Ovary (tissue), 9 donors: Measurements from ENCODE around the gene BCL2L15. TPM values are rescaled to one million over a fixed set of nuclear protein-coding genes. Genes with fewer than 3 reads are reported as not detected.
"Not testable (repeated sequence)": the region's sequence is repeated elsewhere in the genome, so short reads cannot be mapped to it uniquely, and the experiment has no call there.

ENCODE experiments used
- DNase-seq, 5 donors: peaks; one replicate each; pipeline ENCODE4 v3.0.0-alpha.2; 2019 to 2020
- H3K27ac ChIP-seq, 2 donors: fragments of 200-600 bp; one replicate each; pipeline versions ENCODE4 v1.5.1 to v1.8.0; 2019 to 2022
- H3K27me3 ChIP-seq: fragments of 200-600 bp; one replicate; pipeline ENCODE4 v1.8.0; 2022
- H3K36me3 ChIP-seq: fragments of 200-600 bp; sonication (generic); one replicate; pipeline ENCODE4 v1.5.1; 2019
- H3K4me1 ChIP-seq: one replicate; pipeline ENCODE4 v1.8.1; 2013; ENCODE audit warnings: mild to moderate bottlenecking, moderate library complexity; ENCODE audit not compliant: insufficient read depth
- H3K4me3 ChIP-seq: fragments of 200-600 bp; sonication (generic); one replicate; pipeline ENCODE4 v1.5.1; 2017
- H3K9me3 ChIP-seq, 2 donors: fragments of 200-600 bp in 1 of 2; sonication (generic) in 1 of 2; one replicate each; pipeline versions ENCODE4 v1.5.1 to v1.8.1; 2013 to 2019; ENCODE audit warnings: mild to moderate bottlenecking in 1 of 2, moderate library complexity in 1 of 2
- EP300 ChIP-seq: sonication (generic); formaldehyde crosslinking; IDR thresholded peaks from one replicate; pipeline ENCODE4 v1.6.1; 2017; ENCODE audit warnings: antibody characterized with exemption
- POLR2A ChIP-seq: fragments of 450-650 bp; IDR thresholded peaks from one replicate; pipeline ENCODE4 v1.6.1; 2017; ENCODE audit warnings: antibody characterized with exemption, mild to moderate bottlenecking, moderate library complexity
- WGBS, 3 donors: extraction: QIAGEN DNeasy Blood & Tissue Kit in 1 of 3; methylation state at CpG; one replicate each; pipeline versions ENCODE4 v1.1.5 to v1.1.7; 2013 to 2017; 5-methylcytosine and 5-hydroxymethylcytosine counted together
- intact Hi-C, 4 donors: fragments of 100-400 bp; cut with DNase I; formaldehyde crosslinking; loops; one replicate each; pipeline versions ENCODE4 v1.11.0 to v1.15.1; 2022 to 2023
- polyA plus RNA-seq, 2 donors: library from polyadenylated mRNA; stranded (reverse); fragments of 200-250 nt in 1 of 2; fragments of 350-450 nt in 1 of 2; fragmentation: Illumina TruSeq in 1 of 2; extraction: RNeasy Lipid Tissue Mini Kit (QIAGEN cat#74804) in 1 of 2; gene quantifications; one replicate each; pipeline ENCODE4 v1.2.3, GENCODE V29; 2013 to 2014
- total RNA-seq, 7 donors: library from RNA; depleted of rRNA in 2 of 7; stranded (reverse); fragments of >200 nt in 2 of 7; fragmentation: NEBNext Ultra II Directional in 3 of 7; extraction: Animal tissue kit (Norgen Biotek cat#: 25700) in 3 of 7; gene quantifications; one replicate each; pipeline versions ENCODE4 v1.1.0 to v1.2.4, GENCODE V29; 2016 to 2023
- TF ChIP-seq, protein P1 (sequence below), 3 donors: fragments of 450-650 bp in 2 of 3; fragments of 200-600 bp in 1 of 3; IDR thresholded peaks; one replicate each; pipeline versions ENCODE4 v1.5.1 to v1.8.0; 2016 to 2022; ENCODE audit warnings: antibody characterized with exemption in 3 of 3, mild to moderate bottlenecking in 1 of 3
- donor health status: DM: no; HTN: no; CAD: no; lungs with moderate emphysema.
- donor health status: DM: no; HTN: no; CAD: no.
- donor health status: Bipolar disorder and iron deficiency.
- donor health status: DM: yes; HTN: yes; CAD: no.
- donor health status: DM: no; HTN: no; CAD: no.
- donor health status: DM: yes; HTN: yes; CAD: no.

The BCL2L15 gene
- total and polyA plus RNA-seq, 9 donors, result 0.18 to 6.7 (median 0.68) TPM

DNA sequence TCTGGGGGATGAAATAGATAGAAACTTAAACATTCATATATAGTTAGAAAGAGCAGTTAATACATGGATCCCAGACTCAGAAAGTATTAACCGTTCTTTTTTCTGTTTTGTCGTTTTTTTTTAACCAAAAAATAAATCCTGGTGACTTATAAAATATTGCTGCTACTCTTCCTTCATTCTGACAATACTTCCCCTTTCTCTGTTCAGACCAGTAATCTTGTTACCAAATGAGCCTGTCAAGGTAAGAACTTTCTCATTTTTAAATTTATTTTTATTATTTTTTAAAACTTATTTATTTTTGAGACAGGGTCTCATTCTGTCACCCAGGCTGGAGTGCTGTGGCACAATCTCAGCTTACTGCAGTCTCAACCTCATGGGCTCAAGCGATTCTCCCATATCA is 29.6 kb downstream of the BCL2L15 start:
- H3K9me3 ChIP-seq, result no peaks in the 10 kb centered on the region
- 74 to 85% (median 82%) methylated on average over 3 of the region's 3 CpGs for WGBS, 3 donors
- H3K4me3 ChIP-seq, result no peak overlapping the region
- no peak overlapping the region for H3K27ac ChIP-seq
- TF ChIP-seq, protein P1, sequence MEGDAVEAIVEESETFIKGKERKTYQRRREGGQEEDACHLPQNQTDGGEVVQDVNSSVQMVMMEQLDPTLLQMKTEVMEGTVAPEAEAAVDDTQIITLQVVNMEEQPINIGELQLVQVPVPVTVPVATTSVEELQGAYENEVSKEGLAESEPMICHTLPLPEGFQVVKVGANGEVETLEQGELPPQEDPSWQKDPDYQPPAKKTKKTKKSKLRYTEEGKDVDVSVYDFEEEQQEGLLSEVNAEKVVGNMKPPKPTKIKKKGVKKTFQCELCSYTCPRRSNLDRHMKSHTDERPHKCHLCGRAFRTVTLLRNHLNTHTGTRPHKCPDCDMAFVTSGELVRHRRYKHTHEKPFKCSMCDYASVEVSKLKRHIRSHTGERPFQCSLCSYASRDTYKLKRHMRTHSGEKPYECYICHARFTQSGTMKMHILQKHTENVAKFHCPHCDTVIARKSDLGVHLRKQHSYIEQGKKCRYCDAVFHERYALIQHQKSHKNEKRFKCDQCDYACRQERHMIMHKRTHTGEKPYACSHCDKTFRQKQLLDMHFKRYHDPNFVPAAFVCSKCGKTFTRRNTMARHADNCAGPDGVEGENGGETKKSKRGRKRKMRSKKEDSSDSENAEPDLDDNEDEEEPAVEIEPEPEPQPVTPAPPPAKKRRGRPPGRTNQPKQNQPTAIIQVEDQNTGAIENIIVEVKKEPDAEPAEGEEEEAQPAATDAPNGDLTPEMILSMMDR (IDR thresholded peaks at IDR 0.05), result no peak
- TF ChIP-seq POLR2A (no peak), EP300 (no peak)
- H3K4me1 ChIP-seq, result no peaks in the 10 kb centered on the region
- H3K27me3 ChIP-seq, result no peaks in the 10 kb centered on the region
- H3K36me3 ChIP-seq, result no peaks in the 10 kb centered on the region
- no peak for DNase-seq
- intact Hi-C loops, result no loop called here

DNA sequence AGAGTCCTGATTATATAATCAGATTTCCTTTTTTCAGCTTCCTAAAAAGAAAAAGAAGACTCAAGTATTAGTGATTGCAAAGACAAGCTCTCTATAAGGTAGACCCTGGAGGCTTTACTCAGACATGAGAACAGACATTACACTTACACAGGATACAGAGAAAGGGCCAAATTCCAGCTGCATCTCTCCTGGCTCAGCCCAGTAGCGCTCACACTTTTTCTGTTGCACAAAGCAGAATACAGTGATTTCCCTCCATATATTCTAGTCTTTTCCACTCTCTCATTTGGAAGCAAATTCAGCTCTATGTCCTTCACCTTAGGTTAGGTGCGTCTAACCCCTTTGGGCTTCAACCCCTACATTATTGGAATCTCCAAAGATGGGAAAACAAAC is 31.0 kb downstream of the BCL2L15 start:
- no peaks in the 10 kb centered on the region for H3K4me1 ChIP-seq
- H3K4me3 ChIP-seq, result no peak overlapping the region
- TF ChIP-seq EP300 (no peak), POLR2A (no peak)
- TF ChIP-seq, protein P1 (IDR thresholded peaks at IDR 0.05), result no peak
- H3K27me3 ChIP-seq, result no peaks in the 10 kb centered on the region
- WGBS, 3 donors, result 71 to 80% (median 80%) methylated on average over 2 of the region's 2 CpGs
- no peak for DNase-seq
- intact Hi-C loops, result no loop called here
- no peak overlapping the region for H3K27ac ChIP-seq
- no peaks in the 10 kb centered on the region for H3K9me3 ChIP-seq
- H3K36me3 ChIP-seq, result no peaks in the 10 kb centered on the region

DNA sequence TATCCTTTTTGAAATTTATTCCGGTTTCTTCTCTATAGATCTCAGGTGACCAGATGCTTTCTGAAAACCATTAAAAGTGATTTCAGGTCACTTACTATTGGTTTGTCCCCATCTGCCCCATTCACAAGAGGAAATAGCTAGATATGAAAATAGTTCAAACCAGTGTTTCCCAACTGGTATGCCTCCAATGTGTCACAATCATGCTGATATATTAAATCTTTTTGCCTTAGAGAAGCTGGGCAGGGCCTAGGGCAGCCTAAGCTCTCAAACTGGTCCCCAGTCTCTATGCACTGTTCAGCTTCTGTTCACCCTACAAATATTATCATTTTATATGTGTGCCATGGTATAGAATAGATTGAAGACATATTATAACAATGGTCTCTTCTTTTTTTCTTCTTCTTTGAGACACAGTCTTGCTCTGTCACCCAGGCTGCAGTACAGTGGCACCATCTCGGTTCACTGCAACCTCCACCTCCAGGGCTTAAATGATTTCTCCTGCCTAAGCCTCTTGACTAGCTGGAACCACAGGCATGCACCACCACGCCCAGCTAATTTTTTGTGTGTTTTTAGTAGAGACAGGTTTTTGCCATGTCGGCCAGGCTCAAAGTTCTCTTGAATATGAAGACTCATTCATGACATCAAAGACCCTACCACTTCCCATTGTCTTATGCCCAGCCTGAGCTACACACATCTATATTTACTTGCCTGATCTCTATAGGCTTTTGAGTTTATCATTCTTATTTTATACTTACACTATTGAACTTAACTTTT is 31.6 kb downstream of the BCL2L15 start:
- H3K4me3 ChIP-seq, result no peak overlapping the region
- intact Hi-C loops, result no loop called here
- H3K27ac ChIP-seq, result no peak overlapping the region
- no peaks in the 10 kb centered on the region for H3K36me3 ChIP-seq
- H3K9me3 ChIP-seq, result no peaks in the 10 kb centered on the region
- H3K27me3 ChIP-seq, result no peaks in the 10 kb centered on the region
- 95 to 97% (median 95%) methylated on average over 4 of the region's 4 CpGs for WGBS, 3 donors
- H3K4me1 ChIP-seq, result no peaks in the 10 kb centered on the region
- DNase-seq, result no peak
- TF ChIP-seq POLR2A, result no peak
- TF ChIP-seq, protein P1 (IDR thresholded peaks at IDR 0.05), result no peak
- no peak for TF ChIP-seq EP300

DNA sequence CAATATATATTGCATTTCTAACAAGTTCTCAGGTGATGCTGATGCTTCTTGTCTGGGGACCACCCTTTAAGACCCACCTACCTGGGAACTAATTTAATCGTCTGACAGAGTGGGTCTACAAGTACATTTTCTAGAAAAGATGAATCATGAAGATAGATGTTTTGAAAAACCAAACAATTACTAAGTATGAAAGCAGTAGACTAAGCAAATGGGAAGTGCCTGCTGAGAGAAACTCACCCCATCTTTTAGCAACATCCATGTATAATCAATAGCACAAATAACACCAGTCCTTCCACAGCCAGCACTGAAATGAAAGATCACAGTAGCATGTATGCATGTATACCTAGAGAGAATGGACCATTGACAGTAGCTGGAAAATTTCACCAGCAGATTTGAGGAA is 33.1 kb downstream of the BCL2L15 start:
- H3K4me3 ChIP-seq, result no peak overlapping the region
- H3K36me3 ChIP-seq, result no peaks in the 10 kb centered on the region
- intact Hi-C loops, result no loop called here
- H3K4me1 ChIP-seq, result no peaks in the 10 kb centered on the region
- no peaks in the 10 kb centered on the region for H3K9me3 ChIP-seq
- TF ChIP-seq POLR2A (no peak), EP300 (no peak)
- TF ChIP-seq, protein P1 (IDR thresholded peaks at IDR 0.05), result no peak
- no peak for DNase-seq
- 39 to 96% (median 90%) methylated on average over 1 of the region's 1 CpG for WGBS, 3 donors
- no peaks in the 10 kb centered on the region for H3K27me3 ChIP-seq
- no peak overlapping the region for H3K27ac ChIP-seq

DNA sequence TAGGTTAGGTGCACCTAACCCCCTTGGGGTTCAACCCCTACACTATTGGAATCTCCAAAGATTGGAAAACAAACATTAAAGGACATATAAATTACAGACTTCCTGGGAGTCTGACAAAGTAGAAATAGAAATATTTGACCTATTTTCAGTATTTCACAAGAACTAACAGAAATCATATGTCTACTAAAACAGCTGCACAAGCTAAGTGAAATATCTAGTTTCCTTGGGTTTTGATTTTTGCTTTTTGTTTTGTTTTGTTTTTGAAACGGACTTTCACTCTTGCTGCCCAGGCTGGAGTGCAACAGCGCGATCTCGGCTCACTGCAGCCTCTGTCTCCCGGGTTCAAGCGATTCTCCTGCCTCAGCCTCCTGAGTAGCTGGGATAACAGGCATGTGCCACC is 34.7 kb downstream of the BCL2L15 start:
- H3K36me3 ChIP-seq, intact Hi-C loops, H3K27me3 ChIP-seq, DNase-seq, H3K27ac ChIP-seq, H3K4me1 ChIP-seq, H3K4me3 ChIP-seq, H3K9me3 ChIP-seq: not testable (repeated sequence)
- 23 to 48% (median 24%) methylated on average over 6 of the region's 6 CpGs for WGBS, 3 donors
